Right atrium auricular region (tissue), 2 donors: Measurements from ENCODE around the gene PDE11A. TPM values are rescaled to one million over a fixed set of nuclear protein-coding genes. Genes with fewer than 3 reads are reported as not detected.

Experiments used
- DNase-seq: peaks from one replicate; pipeline ENCODE4 v3.0.0-alpha.2; 2019; ENCODE audit warnings: low spot score
- H3K27ac ChIP-seq, 2 donors: fragments of 200-600 bp; sonication (generic); 1 replicate in 1 of 2; 2 replicates in 1 of 2; pipeline ENCODE4 v1.5.1; 2016 to 2019
- H3K27me3 ChIP-seq, 2 donors: fragments of 200-600 bp; sonication (generic); one replicate each; pipeline versions ENCODE4 v1.5.1 to v1.6.0; 2017 to 2019
- H3K36me3 ChIP-seq: fragments of 200-600 bp; sonication (generic); one replicate; pipeline ENCODE4 v1.5.1; 2016
- H3K4me1 ChIP-seq, 2 donors: fragments of 200-600 bp; sonication (generic); one replicate each; pipeline versions ENCODE4 v1.5.1 to v1.6.0; 2017 to 2019
- H3K4me3 ChIP-seq, 2 donors: fragments of 200-600 bp; sonication (generic); 1 replicate in 1 of 2; 2 replicates in 1 of 2; pipeline ENCODE4 v1.5.1; 2017 to 2019; ENCODE audit warnings: mild to moderate bottlenecking in 1 of 2, moderate library complexity in 1 of 2
- H3K9me3 ChIP-seq, 2 donors: fragments of 200-600 bp; sonication (generic); one replicate each; pipeline ENCODE4 v1.5.1; 2019
- total RNA-seq, 2 donors: library from RNA; depleted of rRNA; stranded (reverse); fragments of >200 nt; gene quantifications; one replicate each; pipeline ENCODE4 v1.1.0, GENCODE V29; 2016
- TF ChIP-seq, protein P1 (sequence below), 2 donors: fragments of 200-600 bp; sonication (generic); IDR thresholded peaks; one replicate each; pipeline ENCODE4 v1.5.1; 2019; ENCODE audit warnings: antibody characterized with exemption in 2 of 2

PDE11A gene
- total RNA-seq, 2 donors from 2014 or later = 1.2 TPM; not detected in 1

DNA sequence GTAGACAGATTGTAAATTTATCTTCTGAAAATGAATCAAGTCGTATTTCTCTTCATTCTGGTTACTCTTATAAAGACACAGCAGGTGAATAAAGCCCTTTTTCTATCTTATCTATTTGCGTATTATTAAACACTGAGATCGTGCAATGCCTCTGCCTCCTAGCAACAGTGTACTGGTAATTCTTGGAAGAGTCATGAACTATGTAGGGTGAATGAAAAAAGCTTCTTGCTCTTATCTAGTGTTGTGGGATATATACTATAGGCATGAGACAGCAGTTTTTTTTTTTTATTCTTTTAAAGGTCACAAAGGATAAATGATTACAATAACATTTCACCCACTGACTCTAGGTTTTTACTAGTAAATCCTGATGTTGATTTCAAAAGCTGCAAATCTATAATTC, 324.2 kb downstream of the PDE11A start:
- Histone ChIP-seq H3K9me3 (no peaks in the 10 kb centered on the region), H3K4me3 (no peak overlapping the region), H3K27ac (no peak overlapping the region), H3K4me1 (peaks cover 0 to 2% of the 10 kb centered on the region in 2 donors), H3K36me3 (no peaks in the 10 kb centered on the region), H3K27me3 (no peaks in the 10 kb centered on the region)
- DNase-seq = no peak
- TF ChIP-seq, protein P1, sequence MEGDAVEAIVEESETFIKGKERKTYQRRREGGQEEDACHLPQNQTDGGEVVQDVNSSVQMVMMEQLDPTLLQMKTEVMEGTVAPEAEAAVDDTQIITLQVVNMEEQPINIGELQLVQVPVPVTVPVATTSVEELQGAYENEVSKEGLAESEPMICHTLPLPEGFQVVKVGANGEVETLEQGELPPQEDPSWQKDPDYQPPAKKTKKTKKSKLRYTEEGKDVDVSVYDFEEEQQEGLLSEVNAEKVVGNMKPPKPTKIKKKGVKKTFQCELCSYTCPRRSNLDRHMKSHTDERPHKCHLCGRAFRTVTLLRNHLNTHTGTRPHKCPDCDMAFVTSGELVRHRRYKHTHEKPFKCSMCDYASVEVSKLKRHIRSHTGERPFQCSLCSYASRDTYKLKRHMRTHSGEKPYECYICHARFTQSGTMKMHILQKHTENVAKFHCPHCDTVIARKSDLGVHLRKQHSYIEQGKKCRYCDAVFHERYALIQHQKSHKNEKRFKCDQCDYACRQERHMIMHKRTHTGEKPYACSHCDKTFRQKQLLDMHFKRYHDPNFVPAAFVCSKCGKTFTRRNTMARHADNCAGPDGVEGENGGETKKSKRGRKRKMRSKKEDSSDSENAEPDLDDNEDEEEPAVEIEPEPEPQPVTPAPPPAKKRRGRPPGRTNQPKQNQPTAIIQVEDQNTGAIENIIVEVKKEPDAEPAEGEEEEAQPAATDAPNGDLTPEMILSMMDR (IDR thresholded peaks at IDR 0.05) = no peak

DNA sequence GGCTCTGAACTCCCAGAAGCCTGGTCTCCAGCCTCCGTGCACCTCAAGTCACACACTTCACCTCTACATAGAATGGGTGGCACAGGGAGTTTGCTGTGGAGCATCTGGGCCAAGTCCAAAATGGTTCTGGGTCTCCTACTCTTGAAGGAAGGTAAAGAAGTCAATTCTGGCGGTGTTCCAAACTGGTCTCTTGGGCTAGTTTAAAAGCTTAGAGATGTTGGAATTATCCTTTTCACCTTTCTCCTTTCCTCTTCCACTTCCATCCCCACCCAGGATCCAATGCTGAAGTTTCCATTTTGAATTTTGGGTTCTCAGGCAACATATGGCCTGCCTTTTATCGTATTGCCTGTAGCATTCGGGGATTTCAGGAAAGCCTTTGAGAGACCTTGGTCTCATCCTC, 325.2 kb downstream of the PDE11A start:
- TF ChIP-seq, protein P1 (IDR thresholded peaks at IDR 0.05) = no peak
- H3K27me3 ChIP-seq = no peaks in the 10 kb centered on the region
- no peak overlapping the region for H3K4me3 ChIP-seq

DNA sequence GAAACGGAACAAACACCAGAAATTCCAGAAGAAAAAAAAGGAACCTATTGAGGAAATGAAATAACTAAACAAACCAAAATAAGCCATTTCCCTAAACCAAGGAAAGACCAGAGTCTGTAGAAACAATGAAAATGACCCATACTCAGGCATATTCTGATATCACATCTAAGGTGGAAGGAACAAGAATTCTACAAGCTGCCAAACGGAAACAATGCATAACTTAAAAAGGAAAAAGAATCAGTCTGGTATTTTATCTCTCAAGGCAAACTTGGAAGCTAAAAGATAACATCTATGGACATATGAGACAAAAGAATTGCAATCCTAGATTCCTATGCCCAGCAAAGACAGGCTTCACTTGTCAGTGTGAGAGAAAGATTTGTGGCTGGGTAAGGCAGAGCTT, 326.2 kb downstream of the PDE11A start:
- no peaks in the 10 kb centered on the region for H3K9me3 ChIP-seq
- TF ChIP-seq, protein P1 (IDR thresholded peaks at IDR 0.05) = no peak
- no peaks in the 10 kb centered on the region for H3K36me3 ChIP-seq
- no peaks in the 10 kb centered on the region for H3K27me3 ChIP-seq
- DNase-seq = no peak
- H3K4me1 ChIP-seq = no peaks in the 10 kb centered on the region
- no peak overlapping the region for H3K4me3 ChIP-seq
- no peak overlapping the region for H3K27ac ChIP-seq

More for the DNA sequence above, 325.2 kb downstream of the PDE11A start:
- H3K4me1 ChIP-seq = no peaks in the 10 kb centered on the region
- no peaks in the 10 kb centered on the region for H3K9me3 ChIP-seq
- no peaks in the 10 kb centered on the region for H3K36me3 ChIP-seq
- DNase-seq = no peak
- H3K27ac ChIP-seq = no peak overlapping the region

DNA sequence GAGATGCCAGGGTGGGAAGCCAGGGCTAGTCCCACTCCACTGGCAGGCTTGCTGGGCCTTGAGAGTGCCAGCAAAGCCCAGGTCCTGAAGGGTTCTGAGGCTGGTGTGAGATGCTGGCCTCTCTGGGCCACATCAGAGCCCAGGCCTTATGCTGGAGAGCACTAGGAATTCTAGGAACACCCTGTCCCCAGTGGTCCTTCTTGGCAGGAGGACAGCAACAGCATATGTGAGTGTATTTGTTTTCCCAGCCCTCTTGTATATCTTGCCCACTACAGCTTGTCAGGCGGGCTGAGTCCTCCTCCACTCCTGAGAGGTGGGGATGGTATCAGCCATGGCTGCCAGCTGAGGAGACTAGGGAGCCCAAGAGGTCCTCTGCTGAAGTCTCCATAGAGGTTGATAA, 327.0 kb downstream of the PDE11A start:
- no peaks in the 10 kb centered on the region for H3K27me3 ChIP-seq
- no peaks in the 10 kb centered on the region for H3K9me3 ChIP-seq
- no peak overlapping the region for H3K27ac ChIP-seq
- H3K4me1 ChIP-seq = no peaks in the 10 kb centered on the region
- DNase-seq = no peak
- no peaks in the 10 kb centered on the region for H3K36me3 ChIP-seq
- TF ChIP-seq, protein P1 (IDR thresholded peaks at IDR 0.05) = no peak
- H3K4me3 ChIP-seq = no peak overlapping the region

DNA sequence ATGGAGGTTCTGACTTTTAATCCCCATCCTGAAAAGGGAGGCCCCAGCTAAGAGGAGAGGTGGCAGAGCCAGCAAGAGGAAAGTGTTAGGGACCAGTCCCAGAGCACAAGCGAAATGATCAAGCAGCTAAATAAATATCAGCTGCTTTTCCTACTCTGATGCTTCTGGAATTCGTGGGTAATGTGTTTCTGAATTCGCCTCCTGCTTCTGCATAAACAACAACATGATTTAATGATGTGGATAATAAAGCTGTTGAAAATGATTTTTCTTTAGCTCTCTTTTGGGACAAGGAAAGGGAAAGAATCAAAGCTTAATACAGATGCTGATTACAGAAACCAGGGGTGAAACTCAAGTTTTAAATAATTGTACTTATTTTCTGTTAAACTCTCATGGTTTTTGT, 329.7 kb downstream of the PDE11A start:
- Histone ChIP-seq H3K4me1 (no peaks in the 10 kb centered on the region), H3K27ac (no peak overlapping the region), H3K4me3 (no peak overlapping the region), H3K9me3 (no peaks in the 10 kb centered on the region), H3K36me3 (no peaks in the 10 kb centered on the region), H3K27me3 (no peaks in the 10 kb centered on the region)
- DNase-seq = no peak
- TF ChIP-seq, protein P1 (IDR thresholded peaks at IDR 0.05) = no peak

DNA sequence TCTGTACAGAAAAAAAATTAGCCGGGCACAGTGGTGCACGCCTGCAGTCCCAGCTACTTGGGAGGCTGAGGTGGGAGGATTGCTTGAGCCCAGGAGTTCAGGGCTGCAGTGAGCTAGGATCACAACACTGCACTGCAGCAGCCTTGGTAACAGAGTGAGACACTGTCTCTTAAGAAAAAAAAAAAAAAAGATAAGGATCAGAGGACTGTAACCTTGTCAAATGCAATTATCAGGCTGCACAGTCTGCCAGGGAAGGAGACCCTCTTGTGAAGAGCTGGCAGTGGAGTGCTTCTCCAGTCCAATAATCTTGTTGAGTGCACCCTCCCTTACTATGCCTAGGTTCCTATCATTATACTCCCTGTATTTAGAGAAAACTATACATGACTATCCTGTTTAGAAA, 330.7 kb downstream of the PDE11A start:
- H3K36me3 ChIP-seq = no peaks in the 10 kb centered on the region
- TF ChIP-seq, protein P1 (IDR thresholded peaks at IDR 0.05) = no peak
- H3K27me3 ChIP-seq = no peaks in the 10 kb centered on the region
- no peak for DNase-seq
- H3K4me1 ChIP-seq = no peaks in the 10 kb centered on the region
- no peaks in the 10 kb centered on the region for H3K9me3 ChIP-seq
- H3K4me3 ChIP-seq = no peak overlapping the region
- H3K27ac ChIP-seq = no peak overlapping the region
